ENCODE data around the gene NUCKS1. TPM values are rescaled to one million over a fixed set of nuclear protein-coding genes. Genes with fewer than 3 reads are reported as not detected.
A peak's percentile ranks its signal among the peaks of the same experiment; 100 is the strongest.

Gene NUCKS1
- total RNA-seq, 4 donors from 2014 or later = 54.8 to 84.8 (median 71.2) TPM

- TF ChIP-seq, protein P1, sequence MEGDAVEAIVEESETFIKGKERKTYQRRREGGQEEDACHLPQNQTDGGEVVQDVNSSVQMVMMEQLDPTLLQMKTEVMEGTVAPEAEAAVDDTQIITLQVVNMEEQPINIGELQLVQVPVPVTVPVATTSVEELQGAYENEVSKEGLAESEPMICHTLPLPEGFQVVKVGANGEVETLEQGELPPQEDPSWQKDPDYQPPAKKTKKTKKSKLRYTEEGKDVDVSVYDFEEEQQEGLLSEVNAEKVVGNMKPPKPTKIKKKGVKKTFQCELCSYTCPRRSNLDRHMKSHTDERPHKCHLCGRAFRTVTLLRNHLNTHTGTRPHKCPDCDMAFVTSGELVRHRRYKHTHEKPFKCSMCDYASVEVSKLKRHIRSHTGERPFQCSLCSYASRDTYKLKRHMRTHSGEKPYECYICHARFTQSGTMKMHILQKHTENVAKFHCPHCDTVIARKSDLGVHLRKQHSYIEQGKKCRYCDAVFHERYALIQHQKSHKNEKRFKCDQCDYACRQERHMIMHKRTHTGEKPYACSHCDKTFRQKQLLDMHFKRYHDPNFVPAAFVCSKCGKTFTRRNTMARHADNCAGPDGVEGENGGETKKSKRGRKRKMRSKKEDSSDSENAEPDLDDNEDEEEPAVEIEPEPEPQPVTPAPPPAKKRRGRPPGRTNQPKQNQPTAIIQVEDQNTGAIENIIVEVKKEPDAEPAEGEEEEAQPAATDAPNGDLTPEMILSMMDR (IDR thresholded peaks at IDR 0.05) = no peak
- ATAC-seq (ENCODE audit: low FRiP score) (no peak), DNase-seq (ENCODE audit: low spot score) (no peak)
Measured at GRCh38 chr1:205763980-205764379, 14.0 kb upstream of the NUCKS1 start.

DNA sequence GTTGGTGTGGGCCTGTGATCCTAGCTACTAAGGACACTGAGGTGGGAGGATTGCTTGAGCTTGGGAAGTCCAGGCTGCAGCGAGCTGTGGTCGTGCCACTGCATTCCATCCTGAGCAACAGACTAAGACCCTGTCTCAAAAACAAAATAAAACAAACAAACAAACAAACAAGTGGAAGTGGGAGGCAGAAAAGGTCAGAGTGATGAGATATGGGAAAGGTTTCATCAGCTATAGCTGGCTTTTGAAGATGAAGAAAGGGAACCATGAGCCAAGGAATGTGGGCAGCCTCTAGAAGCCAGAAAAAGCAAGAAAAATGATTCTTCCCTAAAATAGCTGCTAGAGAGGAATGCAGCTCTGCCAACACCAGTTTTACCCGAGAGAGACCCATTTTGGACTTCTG, 10.6 kb upstream of the NUCKS1 start:
- ATAC-seq (ENCODE audit: low FRiP score) (no peak), DNase-seq (ENCODE audit: low spot score) (no peak)
- TF ChIP-seq, protein P1 (IDR thresholded peaks at IDR 0.05) = no peak

DNA sequence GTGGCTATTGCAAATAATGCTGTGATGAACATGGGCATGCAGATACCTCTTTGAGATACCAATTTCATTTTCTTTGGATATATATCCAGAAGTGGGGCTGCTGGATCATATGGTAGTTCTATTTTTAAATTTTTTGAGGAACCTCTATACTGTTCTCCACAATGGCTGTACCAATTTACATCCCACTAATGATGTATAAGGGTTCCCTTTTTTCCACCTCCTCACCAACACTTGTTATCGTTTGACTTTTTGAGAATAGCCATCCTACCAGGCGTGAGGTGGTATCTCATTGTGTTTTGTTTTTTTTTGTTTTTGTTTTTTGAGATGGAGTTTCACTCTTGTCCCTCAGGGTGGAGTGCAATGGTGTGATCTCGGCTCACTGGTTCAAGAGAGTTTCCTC, 6.6 kb upstream of the NUCKS1 start:
- DNase-seq (ENCODE audit: low spot score) = no peak
- ATAC-seq (ENCODE audit: low FRiP score) = no peak
- TF ChIP-seq, protein P1 (IDR thresholded peaks at IDR 0.05) = no peak

DNA sequence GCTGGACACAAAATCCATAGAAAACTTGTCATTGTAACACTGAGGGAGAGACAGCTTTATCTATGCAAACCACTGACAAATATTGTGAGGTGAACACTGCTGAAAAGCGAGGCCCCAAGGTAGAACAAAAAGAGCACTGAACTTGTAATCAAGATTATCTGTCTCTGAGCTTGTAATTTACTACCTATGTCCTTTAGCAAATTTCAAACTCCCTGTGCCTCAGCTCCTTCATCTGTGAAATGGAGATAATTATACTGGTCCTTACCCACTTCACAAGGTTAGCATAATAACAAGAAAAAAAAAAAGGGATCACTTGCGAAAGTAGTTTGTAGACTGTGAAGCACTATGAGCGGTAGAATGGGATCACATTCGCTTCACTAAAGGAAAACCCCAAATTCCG, 4.9 kb upstream of the NUCKS1 start:
- DNase-seq (ENCODE audit: low spot score) (no peak), ATAC-seq (ENCODE audit: low FRiP score) (no peak)
- TF ChIP-seq, protein P1 (IDR thresholded peaks at IDR 0.05) = no peak

DNA sequence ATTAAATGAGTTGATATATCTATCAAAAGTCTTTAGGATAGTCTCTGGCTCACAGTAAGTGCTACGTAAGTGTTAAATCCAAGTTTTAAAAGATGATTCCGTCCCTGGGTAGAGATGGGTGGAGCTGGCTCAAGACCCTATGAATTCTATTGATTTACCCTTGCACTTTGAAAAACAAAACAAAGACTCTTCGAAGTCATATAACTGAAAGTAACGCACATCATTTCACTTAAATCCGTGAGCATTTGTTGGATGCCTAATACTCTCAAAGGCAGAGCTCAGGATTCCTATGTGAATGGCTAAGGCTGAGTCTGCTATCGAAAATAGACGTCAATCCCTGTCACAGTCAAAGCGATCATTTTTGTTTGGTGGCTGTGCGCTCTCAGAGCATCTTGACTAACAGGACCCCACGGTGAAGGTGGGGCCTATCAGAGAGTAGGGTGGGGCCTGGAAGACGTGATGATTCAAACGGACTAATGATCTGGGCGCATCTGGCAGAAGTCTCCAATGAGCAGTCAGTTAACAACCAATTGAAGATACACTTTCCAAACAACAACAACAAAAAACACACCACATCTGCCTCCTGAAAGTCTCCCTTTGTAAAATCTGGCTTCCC, 1.2 kb upstream of the NUCKS1 start:
- no peak for DNase-seq (ENCODE audit: low spot score)
- TF ChIP-seq, protein P1 (IDR thresholded peaks at IDR 0.05) = no peak

DNA sequence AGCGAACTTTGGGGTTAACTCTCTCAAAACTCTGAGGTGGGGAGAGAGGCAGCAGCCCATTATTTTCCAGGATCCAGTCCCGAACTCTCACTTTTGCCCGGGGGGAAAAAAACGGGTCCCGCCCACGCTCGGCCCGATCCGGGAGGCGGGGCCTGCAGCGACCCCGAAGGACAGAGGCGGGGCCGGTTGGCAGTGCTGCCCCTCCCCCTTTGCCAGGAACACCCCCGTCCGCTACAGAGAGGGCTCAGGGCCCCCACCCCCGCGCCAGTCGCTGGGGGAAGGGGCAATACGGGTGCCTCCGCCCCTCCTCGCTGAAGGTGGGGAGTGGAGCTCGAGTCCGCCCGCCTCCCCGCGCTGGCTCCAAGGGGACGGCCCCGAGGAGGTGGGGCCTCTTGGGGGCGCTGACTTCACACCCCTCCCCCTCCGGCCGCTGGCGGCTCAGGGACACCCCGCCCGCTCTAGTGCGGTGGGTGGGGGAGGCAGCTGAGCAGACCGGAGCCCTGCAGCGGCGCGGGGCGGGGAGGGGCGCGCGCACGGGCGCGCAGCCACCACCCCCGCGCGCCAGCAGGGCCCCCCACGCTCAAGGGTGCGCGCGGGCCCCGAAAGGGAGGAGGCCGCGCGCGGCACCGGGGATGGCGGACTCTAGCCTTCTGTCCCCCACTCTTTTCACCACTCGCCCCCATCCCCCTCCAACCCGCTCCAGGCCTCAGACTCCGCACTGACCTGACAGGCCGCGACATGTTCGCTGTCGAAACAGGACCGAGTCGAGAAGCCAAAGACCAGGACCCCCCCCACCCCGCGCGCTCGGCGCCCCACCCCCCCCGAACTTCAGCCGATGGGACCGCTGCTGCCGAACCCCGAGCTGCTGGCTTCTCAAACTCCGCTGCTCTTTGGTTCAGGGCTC, 496 bp downstream of the NUCKS1 start:
- ATAC-seq (ENCODE audit: low FRiP score) (peak; percentile 92), DNase-seq (ENCODE audit: low spot score) (peak; percentile 75)
- TF ChIP-seq, protein P1 (IDR thresholded peaks at IDR 0.05) = no peak

More for the DNA sequence above, 1.2 kb upstream of the NUCKS1 start:
- ATAC-seq (ENCODE audit: low FRiP score) = no peak

All from omental fat pad (tissue), 4 donors.